WTC11 (cell line): ENCODE results near the gene ROBO1. TPM values are rescaled to one million over a fixed set of nuclear protein-coding genes. Genes with fewer than 3 reads are reported as not detected.
"Not testable (repeated sequence)": the region's sequence is repeated elsewhere in the genome, so short reads cannot be mapped to it uniquely, and the experiment has no call there.

Experiments
- ATAC-seq: fragments of 200-7000 bp; cut with Tn5 transposase; 2 replicates; pipeline ENCODE4 v1.10.0; 2021; ENCODE audit warnings: mild to moderate bottlenecking, moderate library complexity
- CTCF ChIA-PET: fragments of 300-600 bp; sonication (Branson Sonifier 250); formaldehyde crosslinking; loops from one replicate; lab custom pipeline; 2021; ENCODE audit warnings: antibody characterized with exemption; lab: Charles Lee
- POLR2A ChIA-PET: fragments of 350-600 bp; sonication (Branson Sonifier 250); formaldehyde crosslinking; loops from one replicate; lab custom pipeline; 2021; ENCODE audit warnings: antibody characterized with exemption; lab: Charles Lee
- DNase-seq: peaks from one replicate; pipeline ENCODE4 v3.0.0; 2021; ENCODE audit warnings: low spot score
- H3K27ac Mint-ChIP-seq: 2 replicates; pipeline ENCODE4 v1.8.0; 2021; ENCODE audit warnings: mixed read lengths
- H3K27me3 Mint-ChIP-seq: 2 replicates; pipeline ENCODE4 v1.8.0; 2021; ENCODE audit warnings: low read depth, mild to moderate bottlenecking, moderate library complexity, mixed read lengths
- H3K36me3 Mint-ChIP-seq: 2 replicates; pipeline ENCODE4 v1.8.0; 2021; ENCODE audit warnings: mixed read lengths
- H3K4me1 Mint-ChIP-seq: 2 replicates; pipeline ENCODE4 v1.8.0; 2022; ENCODE audit warnings: mixed read lengths
- H3K4me3 Mint-ChIP-seq: 2 replicates; pipeline ENCODE4 v1.8.0; 2021; ENCODE audit warnings: mild to moderate bottlenecking, moderate library complexity, mixed read lengths
- H3K9me3 Mint-ChIP-seq: 2 replicates; pipeline ENCODE4 v1.8.0; 2021; ENCODE audit warnings: mixed read lengths
- CREB1 ChIP-seq: sonication (generic); formaldehyde crosslinking; IDR thresholded peaks from 2 replicates; pipeline ENCODE4 v1.8.0; 2023; ENCODE audit warnings: mild to moderate bottlenecking, missing genetic modification reagents
- ETV6 ChIP-seq: sonication (generic); formaldehyde crosslinking; IDR thresholded peaks from 2 replicates; pipeline ENCODE4 v1.8.1; 2022; ENCODE audit warnings: mild to moderate bottlenecking, missing genetic modification reagents
- NFE2L1 ChIP-seq: sonication (generic); formaldehyde crosslinking; IDR thresholded peaks from 2 replicates; pipeline ENCODE4 v1.8.1; 2023; ENCODE audit warnings: missing genetic modification reagents
- RELA ChIP-seq: sonication (generic); formaldehyde crosslinking; IDR thresholded peaks from 2 replicates; pipeline ENCODE4 v1.8.1; 2022; ENCODE audit warnings: missing genetic modification reagents, mild to moderate bottlenecking, borderline replicate concordance
- TCF7 ChIP-seq: sonication (generic); formaldehyde crosslinking; IDR thresholded peaks from 2 replicates; pipeline ENCODE4 v1.8.0; 2022; ENCODE audit warnings: mild to moderate bottlenecking, low read depth, missing genetic modification reagents, moderate library complexity
- ZNF121 ChIP-seq: sonication (generic); formaldehyde crosslinking; IDR thresholded peaks from 2 replicates; pipeline ENCODE4 v1.8.0; 2023; ENCODE audit warnings: missing genetic modification reagents
- ZNF232 ChIP-seq: sonication (generic); formaldehyde crosslinking; IDR thresholded peaks from 2 replicates; pipeline ENCODE4 v1.8.0; 2022; ENCODE audit warnings: mild to moderate bottlenecking, missing genetic modification reagents
- ZNF263 ChIP-seq: sonication (generic); formaldehyde crosslinking; IDR thresholded peaks from 2 replicates; pipeline ENCODE4 v1.8.1; 2022; ENCODE audit warnings: low read depth, mild to moderate bottlenecking, moderate library complexity, missing genetic modification reagents
- total RNA-seq: library from RNA; stranded (reverse); gene quantifications from 3 replicates; pipeline ENCODE4 v1.2.3, GENCODE V29; 2021
- TF ChIP-seq, protein P1 (sequence below): sonication (generic); formaldehyde crosslinking; IDR thresholded peaks from 2 replicates; pipeline ENCODE4 v1.8.1; 2023; ENCODE audit warnings: mild to moderate bottlenecking, missing genetic modification reagents
- TF ChIP-seq, protein P2 (sequence below): sonication (generic); formaldehyde crosslinking; IDR thresholded peaks from 2 replicates; pipeline ENCODE4 v1.8.1; 2022; ENCODE audit warnings: mild to moderate bottlenecking, missing genetic modification reagents, moderate library complexity, borderline replicate concordance
- TF ChIP-seq, protein P3 (sequence below): fragments of 200-600 bp; IDR thresholded peaks from 2 replicates; pipeline ENCODE4 v1.8.0; 2022; ENCODE audit warnings: antibody characterized with exemption
- TF ChIP-seq, protein P4 (sequence below): sonication (generic); formaldehyde crosslinking; IDR thresholded peaks from 2 replicates; pipeline ENCODE4 v1.8.1; 2023; ENCODE audit warnings: mild to moderate bottlenecking, moderate library complexity, missing genetic modification reagents
- TF ChIP-seq, protein P5 (sequence below): sonication (generic); formaldehyde crosslinking; IDR thresholded peaks from 2 replicates; pipeline ENCODE4 v1.8.0; 2023; ENCODE audit warnings: mild to moderate bottlenecking, missing genetic modification reagents
- TF ChIP-seq, protein P6 (sequence below): sonication (generic); formaldehyde crosslinking; conservative IDR thresholded peaks from 2 replicates; pipeline ENCODE4 v1.8.1; 2022; ENCODE audit warnings: mild to moderate bottlenecking, missing genetic modification reagents
- TF ChIP-seq, protein P7 (sequence below): sonication (generic); formaldehyde crosslinking; IDR thresholded peaks from 2 replicates; pipeline ENCODE4 v1.8.0; 2022; ENCODE audit warnings: mild to moderate bottlenecking, missing genetic modification reagents

The ROBO1 gene
- total RNA-seq, 1 experiment from 2014 or later: 90.9 TPM

DNA sequence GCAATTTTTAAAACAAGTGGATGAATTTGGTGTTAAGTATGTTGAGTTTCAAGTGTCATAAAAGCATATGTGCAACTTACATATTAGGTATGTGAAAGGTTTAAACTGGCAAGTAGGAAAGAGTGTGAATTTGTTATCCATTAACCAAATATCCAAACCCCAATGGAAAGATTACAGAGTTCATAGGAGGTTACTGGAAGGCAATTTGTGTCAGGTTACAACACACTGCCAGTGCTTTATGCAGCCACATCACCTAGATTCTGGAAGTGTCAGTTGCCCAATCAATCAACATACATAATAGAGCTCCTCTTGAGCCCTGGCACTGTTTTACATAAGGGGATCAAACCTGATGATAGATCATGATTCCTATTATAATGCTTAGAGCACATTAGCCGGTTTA is 261.0 kb downstream of the ROBO1 start:
- no peaks in the 10 kb centered on the region for H3K4me1 Mint-ChIP-seq
- no peak overlapping the region for H3K4me3 Mint-ChIP-seq
- no peaks in the 10 kb centered on the region for H3K27me3 Mint-ChIP-seq
- DNase-seq (no peak), ATAC-seq (no peak)
- H3K27ac Mint-ChIP-seq: no peak overlapping the region
- peaks cover 19% of the 10 kb centered on the region for H3K9me3 Mint-ChIP-seq
- peaks cover 2% of the 10 kb centered on the region; the same call in 1 of the 2 replicates for H3K36me3 Mint-ChIP-seq
- CTCF ChIA-PET: interaction anchor here (1.4 kb wide), 1 partner anchor 15 kb away, joined by 3 read pairs; no protein-coding TSS in a partner anchor
- TF ChIP-seq ETV6 (CRISPR knock-in tag) (no peak), ZNF121 (CRISPR knock-in tag) (no peak), RELA (no peak), TCF7 (CRISPR knock-in tag) (no peak)
- TF ChIP-seq, protein P1, sequence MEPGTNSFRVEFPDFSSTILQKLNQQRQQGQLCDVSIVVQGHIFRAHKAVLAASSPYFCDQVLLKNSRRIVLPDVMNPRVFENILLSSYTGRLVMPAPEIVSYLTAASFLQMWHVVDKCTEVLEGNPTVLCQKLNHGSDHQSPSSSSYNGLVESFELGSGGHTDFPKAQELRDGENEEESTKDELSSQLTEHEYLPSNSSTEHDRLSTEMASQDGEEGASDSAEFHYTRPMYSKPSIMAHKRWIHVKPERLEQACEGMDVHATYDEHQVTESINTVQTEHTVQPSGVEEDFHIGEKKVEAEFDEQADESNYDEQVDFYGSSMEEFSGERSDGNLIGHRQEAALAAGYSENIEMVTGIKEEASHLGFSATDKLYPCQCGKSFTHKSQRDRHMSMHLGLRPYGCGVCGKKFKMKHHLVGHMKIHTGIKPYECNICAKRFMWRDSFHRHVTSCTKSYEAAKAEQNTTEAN (CRISPR knock-in tag): no peak
- TF ChIP-seq, protein P2, sequence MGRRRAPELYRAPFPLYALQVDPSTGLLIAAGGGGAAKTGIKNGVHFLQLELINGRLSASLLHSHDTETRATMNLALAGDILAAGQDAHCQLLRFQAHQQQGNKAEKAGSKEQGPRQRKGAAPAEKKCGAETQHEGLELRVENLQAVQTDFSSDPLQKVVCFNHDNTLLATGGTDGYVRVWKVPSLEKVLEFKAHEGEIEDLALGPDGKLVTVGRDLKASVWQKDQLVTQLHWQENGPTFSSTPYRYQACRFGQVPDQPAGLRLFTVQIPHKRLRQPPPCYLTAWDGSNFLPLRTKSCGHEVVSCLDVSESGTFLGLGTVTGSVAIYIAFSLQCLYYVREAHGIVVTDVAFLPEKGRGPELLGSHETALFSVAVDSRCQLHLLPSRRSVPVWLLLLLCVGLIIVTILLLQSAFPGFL: no peak
- POLR2A ChIA-PET: no interaction called here

DNA sequence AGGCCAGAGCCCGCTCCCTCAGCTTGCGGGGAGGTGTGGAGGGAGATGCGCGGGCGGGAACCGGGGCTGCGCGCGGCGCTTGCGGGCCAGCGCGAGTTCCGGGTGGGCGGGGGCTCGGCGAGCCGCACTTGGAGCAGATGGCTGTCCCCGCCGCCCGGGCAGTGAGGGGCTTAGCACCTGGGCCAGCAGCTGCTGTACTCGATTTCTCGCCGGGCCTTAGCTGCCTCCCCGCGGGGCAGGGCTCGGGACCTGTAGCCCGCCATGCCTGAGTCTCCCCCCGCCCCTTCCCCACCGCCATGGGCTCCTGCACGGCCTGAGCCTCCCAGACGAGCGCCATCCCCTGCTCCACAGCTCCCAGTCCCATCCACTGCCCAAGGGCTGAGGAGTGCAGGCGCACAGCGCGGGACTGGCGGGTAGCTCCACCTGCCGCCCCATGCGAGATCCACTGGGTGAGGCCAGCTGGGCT is 265.5 kb downstream of the ROBO1 start:
- H3K4me1 Mint-ChIP-seq, H3K4me3 Mint-ChIP-seq, H3K36me3 Mint-ChIP-seq, ATAC-seq, DNase-seq, POLR2A ChIA-PET, H3K27ac Mint-ChIP-seq, H3K27me3 Mint-ChIP-seq: not testable (repeated sequence)
- peaks cover 10% of the 10 kb centered on the region; the same call in 1 of the 2 replicates for H3K9me3 Mint-ChIP-seq
- CTCF ChIA-PET: interaction anchor here (1.4 kb wide), 2 partner anchors 15 to 416 kb away, joined by 3 to 4 read pairs; no protein-coding TSS in a partner anchor

DNA sequence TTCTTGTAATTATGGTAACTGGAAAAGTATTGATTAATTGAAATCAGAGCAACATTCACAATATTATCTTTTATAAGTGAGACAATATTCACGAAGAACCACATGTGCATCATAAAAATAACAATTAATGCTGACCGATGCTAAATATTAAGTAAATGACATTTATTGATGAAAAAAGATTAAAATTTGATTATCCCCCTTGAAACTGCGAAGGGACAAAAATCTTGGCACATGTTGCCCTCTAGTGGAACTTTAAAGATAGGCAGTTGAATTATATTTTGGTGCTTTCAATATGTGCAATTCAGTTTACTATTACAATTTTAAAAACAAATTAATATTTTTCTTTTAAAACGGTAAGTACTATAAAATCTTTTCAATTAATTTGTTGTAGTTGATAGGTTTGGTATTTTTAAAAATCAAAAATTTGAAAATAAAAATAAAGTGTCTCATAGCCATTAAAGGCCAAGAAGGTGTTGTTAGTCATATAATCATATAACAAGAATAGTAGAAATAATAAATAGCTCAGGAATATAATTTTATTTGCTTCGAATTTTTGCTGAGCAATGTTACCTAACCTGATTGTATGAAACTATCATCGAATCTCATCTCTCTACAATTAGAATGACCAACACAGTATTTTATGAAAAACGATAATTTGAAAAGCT is 270.2 kb downstream of the ROBO1 start:
- ChIA-PET POLR2A (no interaction called here), CTCF (interaction anchor here (1.0 kb wide), 1 partner anchor 411 kb away, joined by 3 read pairs; no protein-coding TSS in a partner anchor)
- no peak for ATAC-seq
- no peak for DNase-seq
- Mint-ChIP-seq H3K4me1 (no peaks in the 10 kb centered on the region), H3K27me3 (no peaks in the 10 kb centered on the region), H3K36me3 (peaks cover 1% of the 10 kb centered on the region; the same call in 1 of the 2 replicates), H3K9me3 (peaks cover 1% of the 10 kb centered on the region; the same call in 1 of the 2 replicates), H3K4me3 (no peak overlapping the region), H3K27ac (no peak overlapping the region)
- TF ChIP-seq NFE2L1 (CRISPR knock-in tag): no peak
- TF ChIP-seq, protein P3, sequence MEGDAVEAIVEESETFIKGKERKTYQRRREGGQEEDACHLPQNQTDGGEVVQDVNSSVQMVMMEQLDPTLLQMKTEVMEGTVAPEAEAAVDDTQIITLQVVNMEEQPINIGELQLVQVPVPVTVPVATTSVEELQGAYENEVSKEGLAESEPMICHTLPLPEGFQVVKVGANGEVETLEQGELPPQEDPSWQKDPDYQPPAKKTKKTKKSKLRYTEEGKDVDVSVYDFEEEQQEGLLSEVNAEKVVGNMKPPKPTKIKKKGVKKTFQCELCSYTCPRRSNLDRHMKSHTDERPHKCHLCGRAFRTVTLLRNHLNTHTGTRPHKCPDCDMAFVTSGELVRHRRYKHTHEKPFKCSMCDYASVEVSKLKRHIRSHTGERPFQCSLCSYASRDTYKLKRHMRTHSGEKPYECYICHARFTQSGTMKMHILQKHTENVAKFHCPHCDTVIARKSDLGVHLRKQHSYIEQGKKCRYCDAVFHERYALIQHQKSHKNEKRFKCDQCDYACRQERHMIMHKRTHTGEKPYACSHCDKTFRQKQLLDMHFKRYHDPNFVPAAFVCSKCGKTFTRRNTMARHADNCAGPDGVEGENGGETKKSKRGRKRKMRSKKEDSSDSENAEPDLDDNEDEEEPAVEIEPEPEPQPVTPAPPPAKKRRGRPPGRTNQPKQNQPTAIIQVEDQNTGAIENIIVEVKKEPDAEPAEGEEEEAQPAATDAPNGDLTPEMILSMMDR: peak; percentile 61

DNA sequence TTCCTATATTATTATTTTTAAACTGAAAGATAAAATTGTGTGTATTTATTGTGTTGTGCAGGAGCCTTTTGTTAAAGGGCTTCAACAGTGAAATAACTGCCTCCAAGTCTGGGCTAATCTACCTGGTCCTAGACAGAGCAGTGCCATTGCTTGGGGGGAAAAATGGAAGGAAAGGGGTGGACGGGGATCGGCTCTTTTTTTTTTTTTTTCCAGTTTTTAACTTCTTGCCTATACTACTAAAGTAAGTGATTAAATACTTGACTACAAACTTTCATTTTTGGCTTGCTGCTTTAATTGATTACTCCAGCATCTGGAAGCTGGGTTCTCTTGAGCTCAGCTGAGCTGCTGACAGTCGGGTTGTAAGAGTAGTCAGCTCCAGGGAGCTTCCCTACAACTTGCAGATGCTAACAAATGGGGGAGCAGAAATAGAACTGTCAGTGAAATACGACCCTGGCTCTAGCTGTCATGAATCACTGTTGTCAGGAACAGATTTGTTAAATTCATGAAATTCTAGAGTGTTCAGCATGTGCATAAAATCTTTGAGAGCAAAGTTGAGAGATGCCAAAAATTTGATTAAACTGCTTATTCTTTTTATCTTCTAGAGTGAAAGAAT is 276.7 kb downstream of the ROBO1 start:
- H3K4me3 Mint-ChIP-seq: no peak overlapping the region
- peaks cover 20% of the 10 kb centered on the region for H3K4me1 Mint-ChIP-seq
- H3K27ac Mint-ChIP-seq: 0 out of 2 replicates have a peak overlapping the region, but pooled peaks have one; percentile 77
- ChIA-PET POLR2A (no interaction called here), CTCF (interaction anchor here (0.7 to 2.0 kb wide), 4 partner anchors 79 to 816 kb away, joined by 3 to 6 read pairs (median 4); no protein-coding TSS in a partner anchor)
- no peak for DNase-seq
- peak; percentile 56 for ATAC-seq
- no peaks in the 10 kb centered on the region for H3K36me3 Mint-ChIP-seq
- no peaks in the 10 kb centered on the region for H3K9me3 Mint-ChIP-seq
- H3K27me3 Mint-ChIP-seq: no peaks in the 10 kb centered on the region
- TF ChIP-seq ZNF263 (CRISPR knock-in tag): no peak
- TF ChIP-seq CREB1: no peak
- TF ChIP-seq, protein P4, sequence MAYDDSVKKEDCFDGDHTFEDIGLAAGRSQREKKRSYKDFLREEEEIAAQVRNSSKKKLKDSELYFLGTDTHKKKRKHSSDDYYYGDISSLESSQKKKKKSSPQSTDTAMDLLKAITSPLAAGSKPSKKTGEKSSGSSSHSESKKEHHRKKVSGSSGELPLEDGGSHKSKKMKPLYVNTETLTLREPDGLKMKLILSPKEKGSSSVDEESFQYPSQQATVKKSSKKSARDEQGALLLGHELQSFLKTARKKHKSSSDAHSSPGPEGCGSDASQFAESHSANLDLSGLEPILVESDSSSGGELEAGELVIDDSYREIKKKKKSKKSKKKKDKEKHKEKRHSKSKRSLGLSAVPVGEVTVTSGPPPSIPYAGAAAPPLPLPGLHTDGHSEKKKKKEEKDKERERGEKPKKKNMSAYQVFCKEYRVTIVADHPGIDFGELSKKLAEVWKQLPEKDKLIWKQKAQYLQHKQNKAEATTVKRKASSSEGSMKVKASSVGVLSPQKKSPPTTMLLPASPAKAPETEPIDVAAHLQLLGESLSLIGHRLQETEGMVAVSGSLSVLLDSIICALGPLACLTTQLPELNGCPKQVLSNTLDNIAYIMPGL (CRISPR knock-in tag): no peak
- TF ChIP-seq, protein P5, sequence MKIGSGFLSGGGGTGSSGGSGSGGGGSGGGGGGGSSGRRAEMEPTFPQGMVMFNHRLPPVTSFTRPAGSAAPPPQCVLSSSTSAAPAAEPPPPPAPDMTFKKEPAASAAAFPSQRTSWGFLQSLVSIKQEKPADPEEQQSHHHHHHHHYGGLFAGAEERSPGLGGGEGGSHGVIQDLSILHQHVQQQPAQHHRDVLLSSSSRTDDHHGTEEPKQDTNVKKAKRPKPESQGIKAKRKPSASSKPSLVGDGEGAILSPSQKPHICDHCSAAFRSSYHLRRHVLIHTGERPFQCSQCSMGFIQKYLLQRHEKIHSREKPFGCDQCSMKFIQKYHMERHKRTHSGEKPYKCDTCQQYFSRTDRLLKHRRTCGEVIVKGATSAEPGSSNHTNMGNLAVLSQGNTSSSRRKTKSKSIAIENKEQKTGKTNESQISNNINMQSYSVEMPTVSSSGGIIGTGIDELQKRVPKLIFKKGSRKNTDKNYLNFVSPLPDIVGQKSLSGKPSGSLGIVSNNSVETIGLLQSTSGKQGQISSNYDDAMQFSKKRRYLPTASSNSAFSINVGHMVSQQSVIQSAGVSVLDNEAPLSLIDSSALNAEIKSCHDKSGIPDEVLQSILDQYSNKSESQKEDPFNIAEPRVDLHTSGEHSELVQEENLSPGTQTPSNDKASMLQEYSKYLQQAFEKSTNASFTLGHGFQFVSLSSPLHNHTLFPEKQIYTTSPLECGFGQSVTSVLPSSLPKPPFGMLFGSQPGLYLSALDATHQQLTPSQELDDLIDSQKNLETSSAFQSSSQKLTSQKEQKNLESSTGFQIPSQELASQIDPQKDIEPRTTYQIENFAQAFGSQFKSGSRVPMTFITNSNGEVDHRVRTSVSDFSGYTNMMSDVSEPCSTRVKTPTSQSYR (CRISPR knock-in tag): no peak
- TF ChIP-seq, protein P6, sequence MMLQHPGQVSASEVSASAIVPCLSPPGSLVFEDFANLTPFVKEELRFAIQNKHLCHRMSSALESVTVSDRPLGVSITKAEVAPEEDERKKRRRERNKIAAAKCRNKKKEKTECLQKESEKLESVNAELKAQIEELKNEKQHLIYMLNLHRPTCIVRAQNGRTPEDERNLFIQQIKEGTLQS (CRISPR knock-in tag): no peak
- no peak for TF ChIP-seq ZNF232 (CRISPR knock-in tag)
- TF ChIP-seq, protein P7, sequence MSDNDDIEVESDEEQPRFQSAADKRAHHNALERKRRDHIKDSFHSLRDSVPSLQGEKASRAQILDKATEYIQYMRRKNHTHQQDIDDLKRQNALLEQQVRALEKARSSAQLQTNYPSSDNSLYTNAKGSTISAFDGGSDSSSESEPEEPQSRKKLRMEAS (CRISPR knock-in tag): no peak
